C1 segment of cervical spinal cord (tissue), 14 donors: ENCODE data around the gene MORC1.
A peak's percentile ranks its signal among the peaks of the same experiment; 100 is the strongest.

Source experiments
- DNase-seq, 14 donors: peaks; one replicate each; lab custom pipeline; 2025; lab: John Stamatoyannopoulos, UW

The MORC1 gene

GRCh38 chr3:108940568-108941263 lies 177.2 kb downstream of the MORC1 start:
- DNase-seq, result no peak

DNA sequence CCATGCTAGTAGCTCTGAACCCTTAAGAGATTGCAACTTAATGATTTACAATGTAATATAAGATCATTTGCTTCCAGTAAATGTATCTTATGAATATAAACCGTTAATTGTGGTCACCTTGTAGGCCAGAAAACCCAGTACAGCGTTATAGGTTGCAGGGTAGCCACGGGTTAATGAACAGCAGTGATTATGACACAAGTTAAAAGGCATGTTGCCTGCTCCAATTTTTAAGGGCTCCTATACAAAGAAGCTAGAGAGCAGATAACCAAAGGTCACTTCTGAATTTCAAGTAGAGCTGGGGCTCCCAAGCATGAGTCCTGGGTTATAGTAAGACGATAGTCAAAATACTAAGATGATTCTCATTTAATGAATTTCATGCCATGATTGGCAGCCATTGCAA lies 177.8 kb downstream of the MORC1 start:
- no peak for DNase-seq

DNA sequence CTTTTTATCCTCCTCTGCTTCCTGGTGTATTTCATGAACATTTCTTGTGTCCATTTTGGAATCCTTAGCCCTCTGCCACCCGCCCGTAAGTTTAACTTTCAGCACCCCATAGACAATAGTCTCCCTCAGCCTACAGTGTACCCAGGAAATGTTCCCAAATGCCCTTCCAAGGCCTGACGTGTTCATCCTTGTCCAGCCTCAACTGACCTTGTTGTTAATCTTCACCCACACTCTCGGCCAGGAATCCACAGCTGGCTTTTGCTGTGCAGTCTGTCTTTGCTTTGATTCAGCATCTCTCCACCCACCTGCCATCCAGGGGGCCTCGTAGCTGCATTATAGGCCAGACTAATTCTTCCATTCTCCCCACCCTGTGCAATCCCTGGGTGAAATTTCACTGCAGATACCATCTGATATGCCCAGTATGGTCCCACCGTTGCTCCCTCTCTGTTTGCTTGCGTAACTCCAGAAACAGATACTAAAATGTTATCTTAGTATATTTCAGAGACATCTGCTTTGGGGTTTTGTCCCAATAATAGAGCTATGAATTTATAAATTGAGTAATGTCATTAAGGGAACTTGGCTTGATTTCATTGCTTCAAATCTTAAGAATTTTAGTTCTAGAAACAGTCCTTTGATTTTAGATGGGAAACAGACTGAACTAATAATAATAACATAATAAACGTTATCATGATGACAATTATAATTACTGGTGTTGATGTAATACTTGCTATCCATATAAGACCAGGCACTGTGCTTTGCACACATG lies 180.8 kb downstream of the MORC1 start:
- no peak for DNase-seq

DNA sequence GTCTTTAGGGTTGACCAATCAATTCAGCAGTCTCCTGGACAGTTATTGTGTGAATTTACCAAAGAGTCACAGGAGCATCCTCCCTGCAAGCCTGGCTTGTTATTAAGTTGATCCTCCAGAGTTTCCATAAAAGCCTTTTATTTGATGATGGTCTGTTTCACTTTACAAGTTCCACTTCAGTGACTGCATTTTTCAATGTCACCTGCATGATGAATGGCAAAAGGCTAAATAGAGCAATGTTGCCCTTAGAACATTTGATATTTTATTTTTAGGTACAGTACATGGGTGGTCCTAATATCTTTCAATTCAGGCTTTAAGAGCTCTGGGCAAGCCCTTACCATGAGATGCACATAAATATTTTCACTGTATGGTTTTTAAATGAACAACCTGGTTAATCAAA lies 186.9 kb downstream of the MORC1 start:
- no peak for DNase-seq

DNA sequence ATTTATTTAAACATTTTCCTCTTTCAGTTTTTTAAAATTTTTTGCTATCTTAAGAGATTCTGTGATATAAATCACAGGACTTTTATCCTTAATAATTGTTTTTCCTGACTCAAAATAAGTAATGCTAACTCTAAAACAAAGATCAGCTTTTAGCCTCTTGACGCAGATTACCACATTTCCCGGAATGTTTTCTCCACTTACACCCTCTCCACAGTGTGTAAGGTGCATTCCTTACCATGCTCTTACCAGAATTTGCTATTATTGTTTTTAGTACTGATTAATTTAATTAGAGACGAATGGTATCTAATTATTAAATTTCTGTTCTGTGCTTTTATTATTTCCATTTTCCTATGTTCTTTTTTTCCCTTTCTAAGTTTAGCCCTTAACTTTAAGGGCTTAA lies 199.1 kb downstream of the MORC1 start:
- no peak for DNase-seq

- peak in 7 of 14 donors; percentile 1 to 16 (median 12) for DNase-seq
Measured at GRCh38 chr3:108914774-108915641, 202.9 kb downstream of the MORC1 start.

- DNase-seq, result no peak
Measured at GRCh38 chr3:108909799-108910198, 208.1 kb downstream of the MORC1 start.
